NCI-H2227 treated with DMSO at 0.1 percent for 48 hours (cell line): ENCODE measurements around the gene PCGF3.
"Not testable (repeated sequence)": the region's sequence is repeated elsewhere in the genome, so short reads cannot be mapped to it uniquely, and the experiment has no call there.

Experiments
- DNase-seq: peaks from one replicate; lab custom pipeline; 2025; lab: John Stamatoyannopoulos, UW

PCGF3 gene

GRCh38 chr4:725391-726234 is 20.0 kb downstream of the PCGF3 start:
- DNase-seq, result no peak

GRCh38 chr4:726235-726787 is 20.7 kb downstream of the PCGF3 start:
- no peak for DNase-seq

GRCh38 chr4:726838-727237 is 21.2 kb downstream of the PCGF3 start:
- DNase-seq, result no peak

GRCh38 chr4:727576-727975 is 21.9 kb downstream of the PCGF3 start:
- no peak for DNase-seq

- DNase-seq, result no peak
Measured at GRCh38 chr4:729336-730315, 24.0 kb downstream of the PCGF3 start.

- DNase-seq, result no peak
Measured at GRCh38 chr4:730511-730910, 24.9 kb downstream of the PCGF3 start.

- DNase-seq, result not testable (repeated sequence)
Measured at GRCh38 chr4:730946-731904, 25.6 kb downstream of the PCGF3 start.

GRCh38 chr4:731954-732353 is 26.3 kb downstream of the PCGF3 start:
- not testable (repeated sequence) for DNase-seq

- no peak for DNase-seq
Measured at GRCh38 chr4:732486-732885, 26.9 kb downstream of the PCGF3 start.

GRCh38 chr4:732911-733630 is 27.4 kb downstream of the PCGF3 start:
- DNase-seq, result no peak

GRCh38 chr4:733631-733980 is 28.0 kb downstream of the PCGF3 start:
- DNase-seq, result no peak

- DNase-seq, result no peak
Measured at GRCh38 chr4:734075-734474, 28.4 kb downstream of the PCGF3 start.

GRCh38 chr4:734951-735350 is 29.3 kb downstream of the PCGF3 start:
- DNase-seq, result no peak

GRCh38 chr4:735583-735982 is 30.0 kb downstream of the PCGF3 start:
- no peak for DNase-seq

- not testable (repeated sequence) for DNase-seq
Measured at GRCh38 chr4:736561-736960, 30.9 kb downstream of the PCGF3 start.

- no peak for DNase-seq
Measured at GRCh38 chr4:738781-739280, 33.2 kb downstream of the PCGF3 start.

- no peak for DNase-seq
Measured at GRCh38 chr4:739569-739968, 33.9 kb downstream of the PCGF3 start.

- no peak for DNase-seq
Measured at GRCh38 chr4:740011-740410, 34.4 kb downstream of the PCGF3 start.

- no peak for DNase-seq
Measured at GRCh38 chr4:740656-741282, 35.1 kb downstream of the PCGF3 start.

GRCh38 chr4:742096-742741 is 36.6 kb downstream of the PCGF3 start:
- DNase-seq, result no peak
